IMR-90 (cell line): ENCODE measurements around the gene SYNGR4.

Experiments used
- MAZ ChIP-seq: IDR thresholded peaks from 2 replicates; pipeline ENCODE4 v1.6.1; 2012; ENCODE audit warnings: low read depth, mild to moderate bottlenecking, low read length, improper control_type of control experiment, moderate library complexity, borderline replicate concordance
- POLR2A ChIP-seq: IDR thresholded peaks from 2 replicates; pipeline ENCODE4 v1.6.1; 2012; ENCODE audit warnings: mild to moderate bottlenecking, low read depth, low read length
- TF ChIP-seq, protein P1 (sequence below): conservative IDR thresholded peaks from 2 replicates; pipeline ENCODE4 v1.5.1; 2012; ENCODE audit warnings: mild to moderate bottlenecking, low read depth, low read length, improper control_type of control experiment

DNA sequence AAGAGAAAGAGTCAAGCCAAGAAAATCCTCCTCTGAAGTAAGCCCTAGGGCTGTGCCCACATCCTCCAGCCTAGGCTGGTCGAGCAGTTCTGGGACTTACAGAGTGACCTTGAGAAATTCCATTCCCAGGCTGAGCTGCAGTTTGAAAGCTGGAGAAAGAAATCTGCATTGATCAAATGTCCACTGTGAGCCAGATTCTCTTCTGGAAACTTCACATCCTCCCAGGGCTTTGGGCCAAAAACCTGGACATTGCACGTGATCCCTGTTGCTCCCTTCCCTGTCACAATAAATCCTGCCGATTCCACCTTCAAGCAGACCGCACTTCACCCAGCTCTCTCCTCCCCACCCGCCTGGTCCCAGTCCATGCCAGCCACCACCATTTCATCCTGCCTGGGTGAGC is 16.1 kb upstream of the SYNGR4 start:
- TF ChIP-seq, protein P1, sequence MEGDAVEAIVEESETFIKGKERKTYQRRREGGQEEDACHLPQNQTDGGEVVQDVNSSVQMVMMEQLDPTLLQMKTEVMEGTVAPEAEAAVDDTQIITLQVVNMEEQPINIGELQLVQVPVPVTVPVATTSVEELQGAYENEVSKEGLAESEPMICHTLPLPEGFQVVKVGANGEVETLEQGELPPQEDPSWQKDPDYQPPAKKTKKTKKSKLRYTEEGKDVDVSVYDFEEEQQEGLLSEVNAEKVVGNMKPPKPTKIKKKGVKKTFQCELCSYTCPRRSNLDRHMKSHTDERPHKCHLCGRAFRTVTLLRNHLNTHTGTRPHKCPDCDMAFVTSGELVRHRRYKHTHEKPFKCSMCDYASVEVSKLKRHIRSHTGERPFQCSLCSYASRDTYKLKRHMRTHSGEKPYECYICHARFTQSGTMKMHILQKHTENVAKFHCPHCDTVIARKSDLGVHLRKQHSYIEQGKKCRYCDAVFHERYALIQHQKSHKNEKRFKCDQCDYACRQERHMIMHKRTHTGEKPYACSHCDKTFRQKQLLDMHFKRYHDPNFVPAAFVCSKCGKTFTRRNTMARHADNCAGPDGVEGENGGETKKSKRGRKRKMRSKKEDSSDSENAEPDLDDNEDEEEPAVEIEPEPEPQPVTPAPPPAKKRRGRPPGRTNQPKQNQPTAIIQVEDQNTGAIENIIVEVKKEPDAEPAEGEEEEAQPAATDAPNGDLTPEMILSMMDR: no peak
- no peak for TF ChIP-seq POLR2A
- no peak for TF ChIP-seq MAZ
